H1 (cell line): ENCODE data around the gene RIPK4. TPM values are rescaled to one million over a fixed set of nuclear protein-coding genes. Genes with fewer than 3 reads are reported as not detected.
A peak's percentile ranks its signal among the peaks of the same experiment; 100 is the strongest.

Experiments used
- CTCF ChIA-PET: fragments of 300-600 bp; sonication (Branson Sonifier 250); formaldehyde crosslinking; loops from one replicate; lab custom pipeline; 2021; ENCODE audit not compliant: partially characterized antibody; lab: Charles Lee
- POLR2A ChIA-PET: fragments of 300-600 bp; sonication (Branson Sonifier 250); formaldehyde crosslinking; loops from one replicate; lab custom pipeline; 2021; ENCODE audit warnings: inconsistent platforms; ENCODE audit not compliant: partially characterized antibody; lab: Charles Lee
- DNase-seq, 2 experiments: peaks; one replicate each; pipeline versions ENCODE4 v3.0.0 to v3.0.0-alpha.2; 2010 to 2022; ENCODE audit warnings: low spot score in 2 of 2, low read depth in 1 of 2, mixed read lengths in 1 of 2
- FAIRE-seq: peaks from 2 replicates; lab custom pipeline; 2011; peaks lifted over from hg19 to GRCh38; lab: Jason Lieb, UNC
- H2AFZ ChIP-seq: 2 replicates; pipeline ENCODE4 v1.8.1; 2012; ENCODE audit warnings: low read length, inconsistent platforms
- H2AK5ac ChIP-seq: 2 replicates; pipeline ENCODE4 v1.6.1; 2013; ENCODE audit warnings: low read depth, low read length
- H2BK120ac ChIP-seq: replicated peaks from 2 replicates; pipeline ENCODE3; 2013; ENCODE audit warnings: low read depth, low read length, inconsistent platforms
- H2BK12ac ChIP-seq: 2 replicates; pipeline ENCODE4 v1.6.1; 2013; ENCODE audit warnings: low read depth, low read length
- H2BK15ac ChIP-seq: 2 replicates; pipeline ENCODE4 v1.6.1; 2013; ENCODE audit warnings: low read length
- H2BK20ac ChIP-seq: 2 replicates; pipeline ENCODE4 v1.6.1; 2013; ENCODE audit warnings: low read length
- H2BK5ac ChIP-seq: 2 replicates; pipeline ENCODE4 v1.6.1; 2013; ENCODE audit warnings: low read depth, low read length
- H3K14ac ChIP-seq: 2 replicates; pipeline ENCODE4 v1.6.1; 2013; ENCODE audit warnings: inconsistent platforms; ENCODE audit not compliant: insufficient read length
- H3K18ac ChIP-seq: 2 replicates; pipeline ENCODE4 v1.6.1; 2013; ENCODE audit warnings: low read length; ENCODE audit errors: extremely low read depth
- H3K23ac ChIP-seq: 2 replicates; pipeline ENCODE4 v1.6.1; 2013; ENCODE audit warnings: inconsistent platforms; ENCODE audit not compliant: insufficient read length
- H3K23me2 ChIP-seq: 2 replicates; pipeline ENCODE4 v1.6.1; 2013; ENCODE audit warnings: low read depth, low read length
- H3K27ac ChIP-seq: 2 replicates; pipeline ENCODE4 v1.6.1; 2011; ENCODE audit warnings: low read depth, low read length, inconsistent platforms
- H3K27me3 ChIP-seq, 4 experiments: replicated peaks in 1 of 4; 1 replicate in 1 of 4; 2 replicates in 3 of 4; pipeline versions ENCODE4 v1.6.1 to v1.8.1; 2011 to 2013; ENCODE audit warnings: low read length in 3 of 4, mild to moderate bottlenecking in 3 of 4, inconsistent platforms in 2 of 4, mixed read lengths in 2 of 4, moderate library complexity in 1 of 4; ENCODE audit not compliant: control insufficient read depth in 3 of 4, insufficient read depth in 3 of 4; ENCODE audit errors: extremely low read depth in 1 of 4
- H3K36me3 ChIP-seq, 4 experiments: 2 replicates each; pipeline versions ENCODE4 v1.6.1 to v1.8.1; 2011 to 2013; ENCODE audit warnings: mild to moderate bottlenecking in 4 of 4, low read length in 3 of 4, moderate library complexity in 2 of 4, control low read depth in 1 of 4, inconsistent platforms in 1 of 4; ENCODE audit not compliant: insufficient read depth in 4 of 4, control insufficient read depth in 2 of 4
- H3K4ac ChIP-seq: replicated peaks from 2 replicates; pipeline ENCODE3; 2013; ENCODE audit warnings: low read length, low read depth, mixed read lengths, inconsistent platforms; ENCODE audit not compliant: insufficient read length
- H3K4me1 ChIP-seq, 4 experiments: replicated peaks in 1 of 4; 1 replicate in 1 of 4; 2 replicates in 3 of 4; pipeline versions ENCODE4 v1.6.1 to v1.8.1; 2011 to 2013; ENCODE audit warnings: low read length in 3 of 4, inconsistent platforms in 2 of 4, mixed read lengths in 1 of 4; ENCODE audit not compliant: insufficient read depth in 4 of 4, control insufficient read depth in 3 of 4
- H3K4me2 ChIP-seq, 2 experiments: 2 replicates each; pipeline versions ENCODE4 v1.6.1 to v1.8.1; 2011 to 2013; ENCODE audit warnings: low read depth in 2 of 2, low read length in 2 of 2, control low read depth in 1 of 2, inconsistent platforms in 1 of 2, mild to moderate bottlenecking in 1 of 2; ENCODE audit not compliant: insufficient read depth in 1 of 2
- H3K4me3 ChIP-seq, 4 experiments: fragments of 200-600, 300-600 bp in 1 of 4; sonication (generic), shearing (Covaris generic), sonication (Bioruptor Twin) in 1 of 4; 2 replicates each; pipeline versions ENCODE4 v1.5.1 to v1.8.1; 2011 to 2016; ENCODE audit warnings: low read length in 4 of 4, low read depth in 3 of 4, control low read depth in 2 of 4, inconsistent platforms in 2 of 4, mild to moderate bottlenecking in 2 of 4, mixed read lengths in 1 of 4, moderate library complexity in 1 of 4; ENCODE audit not compliant: insufficient read depth in 2 of 4; ENCODE audit errors: extremely low read depth in 1 of 4
- H3K56ac ChIP-seq: replicated peaks from 2 replicates; pipeline ENCODE3; 2013; ENCODE audit warnings: low read depth, mild to moderate bottlenecking, mixed read lengths, low read length, inconsistent platforms; ENCODE audit not compliant: insufficient read length
- H3K79me1 ChIP-seq: 2 replicates; pipeline ENCODE4 v1.6.1; 2013; ENCODE audit warnings: low read depth, low read length, control low read depth
- H3K79me2 ChIP-seq, 2 experiments: 2 replicates each; pipeline versions ENCODE4 v1.6.1 to v1.8.1; 2012 to 2013; ENCODE audit warnings: low read length in 2 of 2, mild to moderate bottlenecking in 2 of 2, inconsistent platforms in 1 of 2; ENCODE audit not compliant: insufficient read depth in 2 of 2, control insufficient read depth in 1 of 2
- H3K9ac ChIP-seq, 4 experiments: replicated peaks in 1 of 4; 1 replicate in 1 of 4; 2 replicates in 3 of 4; pipeline versions ENCODE4 v1.6.1 to v1.8.1; 2011 to 2013; ENCODE audit warnings: low read depth in 3 of 4, low read length in 3 of 4, control low read depth in 2 of 4, mild to moderate bottlenecking in 2 of 4, moderate library complexity in 2 of 4, inconsistent platforms in 1 of 4; ENCODE audit errors: extremely low read depth in 1 of 4
- H3K9me3 ChIP-seq, 2 experiments: 2 replicates each; pipeline versions ENCODE4 v1.6.1 to v1.8.1; 2012 to 2013; ENCODE audit warnings: mild to moderate bottlenecking in 2 of 2, moderate library complexity in 2 of 2, control low read depth in 1 of 2, inconsistent platforms in 1 of 2, low read depth in 1 of 2, low read length in 1 of 2, mixed read lengths in 1 of 2; ENCODE audit not compliant: insufficient read depth in 2 of 2
- H4K20me1 ChIP-seq, 2 experiments: replicated peaks in 1 of 2; 2 replicates each; pipeline versions ENCODE3 to v1.8.1; 2011 to 2013; ENCODE audit warnings: inconsistent platforms in 2 of 2, low read length in 2 of 2, mild to moderate bottlenecking in 1 of 2; ENCODE audit not compliant: insufficient read depth in 2 of 2, control insufficient read depth in 1 of 2
- H4K5ac ChIP-seq: 2 replicates; pipeline ENCODE4 v1.6.1; 2013; ENCODE audit warnings: low read length, low read depth, mixed read lengths, inconsistent platforms; ENCODE audit not compliant: insufficient read length
- H4K8ac ChIP-seq: 2 replicates; pipeline ENCODE4 v1.8.0; 2013; ENCODE audit warnings: mild to moderate bottlenecking, moderate library complexity, low read length, inconsistent platforms; ENCODE audit not compliant: insufficient read depth; ENCODE audit errors: extremely low read depth
- H4K91ac ChIP-seq: replicated peaks from 2 replicates; pipeline ENCODE3; 2013; ENCODE audit warnings: low read length, mixed read lengths, inconsistent platforms; ENCODE audit not compliant: insufficient read length
- CBX8 ChIP-seq: fragments of 300-800, 300-1000 bp; sonication (generic); IDR thresholded peaks from 2 replicates; pipeline ENCODE4 v1.7.1; 2016; ENCODE audit warnings: low read depth, low read length, borderline replicate concordance
- EGR1 ChIP-seq: IDR thresholded peaks from 2 replicates; pipeline ENCODE4 v1.6.1; 2011; ENCODE audit warnings: low read depth, low read length, borderline replicate concordance
- GABPA ChIP-seq: IDR thresholded peaks from 2 replicates; pipeline ENCODE4 v1.6.1; 2011; ENCODE audit warnings: mild to moderate bottlenecking, low read length, moderate library complexity, borderline replicate concordance; ENCODE audit not compliant: insufficient read depth
- KDM1A ChIP-seq: fragments of 200-600, 300-600 bp; sonication (generic); IDR thresholded peaks from 2 replicates; pipeline ENCODE4 v1.7.1; 2016; ENCODE audit warnings: mild to moderate bottlenecking, low read length, borderline replicate concordance
- KDM4A ChIP-seq: IDR thresholded peaks from one replicate; pipeline ENCODE4 v1.7.1; 2012; ENCODE audit warnings: low read depth, mild to moderate bottlenecking, moderate library complexity, low read length, inconsistent platforms; ENCODE audit not compliant: severe bottlenecking
- MAFK ChIP-seq: IDR thresholded peaks from 2 replicates; pipeline ENCODE4 v1.6.1; 2012; ENCODE audit warnings: low read depth, mild to moderate bottlenecking, improper control_type of control experiment, low read length
- NRF1 ChIP-seq: IDR thresholded peaks from 2 replicates; pipeline ENCODE4 v1.6.1; 2011; ENCODE audit warnings: mild to moderate bottlenecking, low read depth, low read length, improper control_type of control experiment
- POLR2A ChIP-seq, 2 experiments: IDR thresholded peaks; 1 replicate in 1 of 2; 2 replicates in 1 of 2; pipeline ENCODE4 v1.6.1; 2011; ENCODE audit warnings: low read depth in 2 of 2, low read length in 2 of 2, mild to moderate bottlenecking in 2 of 2; ENCODE audit errors: control extremely low read depth in 1 of 2
- POLR2AphosphoS5 ChIP-seq: IDR thresholded peaks from 2 replicates; pipeline ENCODE4 v1.6.1; 2011; ENCODE audit warnings: low read depth, low read length
- RFX5 ChIP-seq: IDR thresholded peaks from 2 replicates; pipeline ENCODE4 v1.6.1; 2011; ENCODE audit warnings: low read depth, low read length, improper control_type of control experiment, borderline replicate concordance
- TAF7 ChIP-seq: optimal IDR thresholded peaks from 2 replicates; pipeline ENCODE3; 2011; ENCODE audit warnings: low read depth, mild to moderate bottlenecking, inconsistent platforms, low read length, moderate library complexity, borderline replicate concordance
- TBP ChIP-seq: IDR thresholded peaks from 2 replicates; pipeline ENCODE4 v1.6.1; 2011; ENCODE audit warnings: low read depth, low read length, improper control_type of control experiment
- WGBS, 2 experiments: shearing (Covaris generic) in 1 of 2; methylation state at CpG; one replicate each; pipeline versions ENCODE4 v1.1.6 to v1.1.7; 2013 to 2015; ENCODE audit warnings: low lambda C conversion rate in 2 of 2, mixed read lengths in 2 of 2, inconsistent platforms in 1 of 2, low coverage in 1 of 2, missing lambda C conversion rate in 1 of 2; ENCODE audit not compliant: insufficient replicate concordance in 2 of 2, insufficient coverage in 1 of 2, insufficient read length in 1 of 2; ENCODE audit errors: extremely low coverage in 1 of 2, missing lambda C conversion rate in 1 of 2; 5-methylcytosine and 5-hydroxymethylcytosine counted together
- polyA plus RNA-seq, 7 experiments: library from polyadenylated mRNA; depleted of rRNA in 3 of 7; stranded (reverse) in 5 of 7; unstranded in 2 of 7; fragments of >200 nt in 5 of 7; fragments of 200-250 nt in 2 of 7; gene quantifications; 1 replicate in 5 of 7; 2 replicates in 1 of 7; 4 replicates in 1 of 7; pipeline versions ENCODE4 v1.2.1 to v1.2.3, GENCODE V29; 2011 to 2013; ENCODE audit warnings: missing spikeins in 2 of 7, mixed read lengths in 2 of 7
- total RNA-seq: library from RNA; stranded (reverse); fragmentation: NEBNext Ultra II Directional; extraction: Animal tissue kit (Norgen Biotek cat#: 25700); gene quantifications from 2 replicates; pipeline ENCODE4 v1.2.1, GENCODE V29; 2021

The RIPK4 gene
- total and polyA plus RNA-seq, 2 of the 8 experiments (the other 6 are each of a cell fraction or from before 2014, with no cell fraction given), result 2.7 to 5.6 TPM

GRCh38 chr21:41727784-41728763 lies 38.8 kb downstream of the RIPK4 start:
- Histone ChIP-seq H3K27me3 (peaks cover 7 to 32% (median 22%) of the 10 kb centered on the region in 4 experiments), H3K18ac (peak overlapping the region; percentile 90), H3K9ac (no peak overlapping the region), H2BK5ac (no peak overlapping the region), H3K4me2 (no peak overlapping the region), H3K4me3 (no peak overlapping the region), H3K14ac (no peak overlapping the region), H3K36me3 (no peaks in the 10 kb centered on the region), H4K91ac (peak overlapping the region; percentile 10), H2AFZ (no peak overlapping the region), H3K56ac (no peak overlapping the region), H2BK120ac (no peak overlapping the region), H2BK15ac (no peak overlapping the region), H3K27ac (no peak overlapping the region), H3K23me2 (peaks cover 10% of the 10 kb centered on the region; the same call in 1 of the 2 replicates), H3K4ac (no peak overlapping the region), H4K5ac (no peak overlapping the region), H2BK20ac (no peak overlapping the region), H2AK5ac (0 out of 2 replicates have a peak overlapping the region, but pooled peaks have one; percentile 4), H2BK12ac (peak overlapping the region; percentile 63; the same call in 1 of the 2 replicates), H3K23ac (no peak overlapping the region), H3K4me1 (peaks cover 0 to 19% (median 10%) of the 10 kb centered on the region in 4 experiments; a peak in 5 of 7 replicates), H3K9me3 (no peaks in the 10 kb centered on the region), H3K79me2 (no peaks in the 10 kb centered on the region), H4K20me1 (no peaks in the 10 kb centered on the region), H3K79me1 (no peaks in the 10 kb centered on the region), H4K8ac (peak overlapping the region; percentile 10; the same call in 1 of the 2 replicates)
- DNase-seq (no peak), FAIRE-seq (no peak)
- 83% methylated on average over 31 of the region's 31 CpGs; no CpG with 5 or more reads in 1 of the 2 experiments for WGBS, 2 experiments
- POLR2A ChIA-PET, result no interaction called here
- CTCF ChIA-PET, result interaction anchor here (0.6 to 5.8 kb wide), 11 partner anchors 9 to 1358 kb away, joined by 3 to 27 read pairs (median 4); no protein-coding TSS in a partner anchor
- TF ChIP-seq NRF1 (no peak), KDM1A (no peak), POLR2AphosphoS5 (no peak), TAF7 (no peak), RFX5 (no peak), GABPA (no peak), TBP (no peak), KDM4A (no peak), EGR1 (no peak), POLR2A (IDR thresholded peaks at IDR 0.05; ENCODE audit: control extremely low read depth in 1 of 2, low read depth in 2 of 2, low read length in 2 of 2) (no peak), CBX8 (no peak), MAFK (no peak)
